ENCODE results near the gene PLXNA4.

Gene PLXNA4

GRCh38 chr7:132485600-132486273, 90.5 kb downstream of the PLXNA4 start:
- Mint-ChIP-seq H3K4me3 (no peak overlapping the region), H3K4me1 (no peaks in the 10 kb centered on the region), H3K27ac (no peak overlapping the region), H3K9me3 (no peaks in the 10 kb centered on the region), H3K27me3 (peaks cover 3% of the 10 kb centered on the region), H3K36me3 (no peaks in the 10 kb centered on the region)
- no peak for ATAC-seq (ENCODE audit: low read depth)
- no peak for DNase-seq (ENCODE audit: low spot score in 2 of 2)

- Mint-ChIP-seq H3K27me3 (peaks cover 3% of the 10 kb centered on the region), H3K4me1 (no peaks in the 10 kb centered on the region), H3K9me3 (no peaks in the 10 kb centered on the region), H3K4me3 (no peak overlapping the region), H3K27ac (no peak overlapping the region), H3K36me3 (no peaks in the 10 kb centered on the region)
- ATAC-seq (ENCODE audit: low read depth) (no peak), DNase-seq (ENCODE audit: low spot score in 2 of 2) (no peak)
Observed at GRCh38 chr7:132485136-132485535, 91.1 kb downstream of the PLXNA4 start.

GRCh38 chr7:132482866-132483265, 93.4 kb downstream of the PLXNA4 start:
- Mint-ChIP-seq H3K27me3 (peaks cover 5% of the 10 kb centered on the region), H3K27ac (no peak overlapping the region), H3K9me3 (no peaks in the 10 kb centered on the region), H3K36me3 (no peaks in the 10 kb centered on the region), H3K4me1 (no peaks in the 10 kb centered on the region), H3K4me3 (no peak overlapping the region)
- DNase-seq (ENCODE audit: low spot score in 2 of 2) (no peak), ATAC-seq (ENCODE audit: low read depth) (no peak)

- H3K27me3 Mint-ChIP-seq: peaks cover 7% of the 10 kb centered on the region
- no peak for DNase-seq (ENCODE audit: low spot score in 2 of 2)
- H3K4me1 Mint-ChIP-seq: no peaks in the 10 kb centered on the region
- H3K9me3 Mint-ChIP-seq: no peaks in the 10 kb centered on the region
- H3K27ac Mint-ChIP-seq: no peak overlapping the region
- no peak overlapping the region for H3K4me3 Mint-ChIP-seq
- ATAC-seq (ENCODE audit: low read depth): no peak
- H3K36me3 Mint-ChIP-seq: no peaks in the 10 kb centered on the region
Observed at GRCh38 chr7:132480534-132480933, 95.7 kb downstream of the PLXNA4 start.

- H3K4me1 Mint-ChIP-seq: no peaks in the 10 kb centered on the region
- DNase-seq (ENCODE audit: low spot score in 2 of 2): no peak
- H3K27me3 Mint-ChIP-seq: peaks cover 3% of the 10 kb centered on the region
Observed at GRCh38 chr7:132476541-132476940, 99.7 kb downstream of the PLXNA4 start.

GRCh38 chr7:132475669-132476116, 100.6 kb downstream of the PLXNA4 start:
- peaks cover 3% of the 10 kb centered on the region for H3K27me3 Mint-ChIP-seq
- no peak overlapping the region for H3K27ac Mint-ChIP-seq
- no peak for ATAC-seq (ENCODE audit: low read depth)
- H3K9me3 Mint-ChIP-seq: no peaks in the 10 kb centered on the region
- DNase-seq (ENCODE audit: low spot score in 2 of 2): no peak
- H3K4me3 Mint-ChIP-seq: no peak overlapping the region
- no peaks in the 10 kb centered on the region for H3K36me3 Mint-ChIP-seq
- H3K4me1 Mint-ChIP-seq: no peaks in the 10 kb centered on the region

More at GRCh38 chr7:132476541-132476940, 99.7 kb downstream of the PLXNA4 start:
- Mint-ChIP-seq H3K36me3 (no peaks in the 10 kb centered on the region), H3K27ac (no peak overlapping the region), H3K9me3 (no peaks in the 10 kb centered on the region), H3K4me3 (no peak overlapping the region)
- ATAC-seq (ENCODE audit: low read depth): no peak

- Mint-ChIP-seq H3K4me1 (no peaks in the 10 kb centered on the region), H3K27ac (no peak overlapping the region), H3K4me3 (no peak overlapping the region), H3K27me3 (peaks cover 3% of the 10 kb centered on the region), H3K9me3 (no peaks in the 10 kb centered on the region), H3K36me3 (no peaks in the 10 kb centered on the region)
- ATAC-seq (ENCODE audit: low read depth) (no peak), DNase-seq (ENCODE audit: low spot score in 2 of 2) (no peak)
Observed at GRCh38 chr7:132475037-132475668, 101.1 kb downstream of the PLXNA4 start.

GRCh38 chr7:132472463-132473120, 103.7 kb downstream of the PLXNA4 start:
- ATAC-seq (ENCODE audit: low read depth): no peak
- H3K9me3 Mint-ChIP-seq: no peaks in the 10 kb centered on the region
- H3K4me1 Mint-ChIP-seq: no peaks in the 10 kb centered on the region
- H3K27ac Mint-ChIP-seq: no peak overlapping the region
- no peak for DNase-seq (ENCODE audit: low spot score in 2 of 2)
- H3K36me3 Mint-ChIP-seq: no peaks in the 10 kb centered on the region
- H3K27me3 Mint-ChIP-seq: peaks cover 5% of the 10 kb centered on the region
- H3K4me3 Mint-ChIP-seq: no peak overlapping the region

- Mint-ChIP-seq H3K36me3 (no peaks in the 10 kb centered on the region), H3K27me3 (peaks cover 7% of the 10 kb centered on the region), H3K4me3 (no peak overlapping the region), H3K4me1 (no peaks in the 10 kb centered on the region), H3K9me3 (no peaks in the 10 kb centered on the region), H3K27ac (no peak overlapping the region)
- DNase-seq (ENCODE audit: low spot score in 2 of 2) (no peak), ATAC-seq (ENCODE audit: low read depth) (no peak)
Observed at GRCh38 chr7:132471515-132471914, 104.8 kb downstream of the PLXNA4 start.

GRCh38 chr7:132469681-132470080, 106.6 kb downstream of the PLXNA4 start:
- H3K27me3 Mint-ChIP-seq: peaks cover 7% of the 10 kb centered on the region
- DNase-seq (ENCODE audit: low spot score in 2 of 2) (no peak), ATAC-seq (ENCODE audit: low read depth) (no peak)
- no peaks in the 10 kb centered on the region for H3K9me3 Mint-ChIP-seq
- H3K4me3 Mint-ChIP-seq: no peak overlapping the region
- H3K4me1 Mint-ChIP-seq: no peaks in the 10 kb centered on the region
- no peaks in the 10 kb centered on the region for H3K36me3 Mint-ChIP-seq
- H3K27ac Mint-ChIP-seq: no peak overlapping the region

- H3K4me3 Mint-ChIP-seq: no peak overlapping the region
- H3K9me3 Mint-ChIP-seq: no peaks in the 10 kb centered on the region
- DNase-seq (ENCODE audit: low spot score in 2 of 2): no peak
- no peaks in the 10 kb centered on the region for H3K4me1 Mint-ChIP-seq
- no peaks in the 10 kb centered on the region for H3K36me3 Mint-ChIP-seq
- no peak for ATAC-seq (ENCODE audit: low read depth)
- H3K27me3 Mint-ChIP-seq: peaks cover 7% of the 10 kb centered on the region
- no peak overlapping the region for H3K27ac Mint-ChIP-seq
Observed at GRCh38 chr7:132469264-132469663, 107.0 kb downstream of the PLXNA4 start.

GRCh38 chr7:132466367-132466766, 109.9 kb downstream of the PLXNA4 start:
- Mint-ChIP-seq H3K36me3 (no peaks in the 10 kb centered on the region), H3K27ac (no peak overlapping the region), H3K4me1 (no peaks in the 10 kb centered on the region), H3K4me3 (no peak overlapping the region), H3K27me3 (peaks cover 7% of the 10 kb centered on the region), H3K9me3 (no peaks in the 10 kb centered on the region)
- ATAC-seq (ENCODE audit: low read depth): no peak
- no peak for DNase-seq (ENCODE audit: low spot score in 2 of 2)

- Mint-ChIP-seq H3K27ac (no peak overlapping the region), H3K4me3 (no peak overlapping the region), H3K27me3 (peaks cover 7% of the 10 kb centered on the region), H3K4me1 (peaks cover 2% of the 10 kb centered on the region), H3K36me3 (no peaks in the 10 kb centered on the region), H3K9me3 (no peaks in the 10 kb centered on the region)
- DNase-seq (ENCODE audit: low spot score in 2 of 2) (no peak), ATAC-seq (ENCODE audit: low read depth) (no peak)
Observed at GRCh38 chr7:132465516-132465915, 110.8 kb downstream of the PLXNA4 start.

GRCh38 chr7:132464740-132465139, 111.5 kb downstream of the PLXNA4 start:
- H3K4me3 Mint-ChIP-seq: no peak overlapping the region
- no peaks in the 10 kb centered on the region for H3K9me3 Mint-ChIP-seq
- no peak for ATAC-seq (ENCODE audit: low read depth)
- H3K4me1 Mint-ChIP-seq: peaks cover 2% of the 10 kb centered on the region
- no peak overlapping the region for H3K27ac Mint-ChIP-seq
- H3K27me3 Mint-ChIP-seq: peaks cover 7% of the 10 kb centered on the region
- no peaks in the 10 kb centered on the region for H3K36me3 Mint-ChIP-seq
- no peak for DNase-seq (ENCODE audit: low spot score in 2 of 2)
